AG04450 (cell line): ENCODE results near the gene IFI27. TPM values are rescaled to one million over a fixed set of nuclear protein-coding genes. Genes with fewer than 3 reads are reported as not detected.

ENCODE experiments used
- CTCF ChIA-PET: fragments of 300-600, 350-600 bp; formaldehyde crosslinking; extraction: SDS; loops from one replicate; lab custom pipeline; 2022; ENCODE audit warnings: antibody characterized with exemption, inconsistent platforms; lab: Charles Lee
- POLR2A ChIA-PET: fragments of 350-600 bp; formaldehyde crosslinking; extraction: SDS; loops from one replicate; lab custom pipeline; 2021; ENCODE audit warnings: antibody characterized with exemption, inconsistent platforms; lab: Yijun Ruan, JAX
- DNase-seq: peaks from one replicate; pipeline ENCODE4 v3.0.0-alpha.2; 2011; ENCODE audit warnings: low read depth, low spot score
- H3K27ac ChIP-seq: one replicate; pipeline ENCODE4 v1.5.1; 2012; ENCODE audit warnings: low read depth, low read length, control low read depth
- H3K27me3 ChIP-seq: one replicate; pipeline ENCODE4 v1.6.0; 2012; ENCODE audit warnings: low read length; ENCODE audit not compliant: control insufficient read depth, insufficient read depth
- H3K4me3 ChIP-seq: 2 replicates; pipeline ENCODE4 v1.5.1; 2011; ENCODE audit warnings: mild to moderate bottlenecking, low read depth, low read length, control low read depth
- H3K9me3 ChIP-seq: 2 replicates; pipeline ENCODE4 v1.5.1; 2012; ENCODE audit warnings: low read length; ENCODE audit not compliant: control insufficient read depth, insufficient read depth
- polyA plus RNA-seq: library from polyadenylated mRNA; depleted of rRNA; stranded (reverse); fragments of >200 nt; gene quantifications from 2 replicates; pipeline ENCODE4 v1.2.3, GENCODE V29; 2011; rRNA removed
- TF ChIP-seq, protein P1 (sequence below): IDR thresholded peaks from 2 replicates; pipeline ENCODE4 v1.5.1; 2011; ENCODE audit warnings: low read depth, low read length, control low read depth, inconsistent platforms

The IFI27 gene
- polyA plus RNA-seq, 1 experiment: 1.4 TPM

DNA sequence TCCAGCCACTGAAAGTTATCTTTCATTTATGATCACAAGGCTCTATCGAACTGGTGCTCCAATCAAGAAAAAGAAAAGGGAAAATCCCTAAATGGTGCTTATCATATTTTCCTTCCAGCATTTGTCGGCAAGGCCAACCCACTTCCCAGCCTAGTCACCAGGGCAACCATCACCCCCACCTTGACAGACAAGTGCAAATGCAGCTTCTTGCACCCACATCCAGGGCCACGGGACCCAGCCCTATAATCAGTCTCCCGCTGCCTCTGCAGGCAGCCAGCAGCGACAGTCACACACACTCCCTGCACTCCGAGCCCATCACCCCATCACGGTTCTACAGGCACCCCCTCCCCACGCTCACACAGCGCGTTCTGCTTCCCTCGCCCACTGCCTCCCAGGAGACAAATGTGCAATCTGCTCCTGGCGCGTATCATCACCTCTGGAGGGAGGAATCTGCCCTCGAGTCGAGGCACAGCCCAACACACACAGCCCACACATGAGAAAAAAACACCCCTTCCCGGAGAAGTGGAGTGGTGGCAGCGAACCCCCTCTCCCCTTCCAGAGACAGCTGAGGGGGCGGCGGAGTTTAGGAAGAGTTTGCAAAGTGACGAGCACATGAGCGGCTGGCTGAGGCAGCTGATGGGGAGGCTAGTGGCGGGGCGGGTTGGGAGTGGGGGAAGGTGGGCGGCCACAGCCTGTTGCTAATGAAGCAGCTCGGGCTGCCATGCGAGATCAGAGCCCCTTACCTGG, 54.3 kb downstream of the IFI27 start:
- Histone ChIP-seq H3K9me3 (no peaks in the 10 kb centered on the region), H3K27ac (no peak overlapping the region), H3K4me3 (no peak overlapping the region), H3K27me3 (peaks cover 12% of the 10 kb centered on the region)
- CTCF ChIA-PET: no interaction called here
- TF ChIP-seq, protein P1, sequence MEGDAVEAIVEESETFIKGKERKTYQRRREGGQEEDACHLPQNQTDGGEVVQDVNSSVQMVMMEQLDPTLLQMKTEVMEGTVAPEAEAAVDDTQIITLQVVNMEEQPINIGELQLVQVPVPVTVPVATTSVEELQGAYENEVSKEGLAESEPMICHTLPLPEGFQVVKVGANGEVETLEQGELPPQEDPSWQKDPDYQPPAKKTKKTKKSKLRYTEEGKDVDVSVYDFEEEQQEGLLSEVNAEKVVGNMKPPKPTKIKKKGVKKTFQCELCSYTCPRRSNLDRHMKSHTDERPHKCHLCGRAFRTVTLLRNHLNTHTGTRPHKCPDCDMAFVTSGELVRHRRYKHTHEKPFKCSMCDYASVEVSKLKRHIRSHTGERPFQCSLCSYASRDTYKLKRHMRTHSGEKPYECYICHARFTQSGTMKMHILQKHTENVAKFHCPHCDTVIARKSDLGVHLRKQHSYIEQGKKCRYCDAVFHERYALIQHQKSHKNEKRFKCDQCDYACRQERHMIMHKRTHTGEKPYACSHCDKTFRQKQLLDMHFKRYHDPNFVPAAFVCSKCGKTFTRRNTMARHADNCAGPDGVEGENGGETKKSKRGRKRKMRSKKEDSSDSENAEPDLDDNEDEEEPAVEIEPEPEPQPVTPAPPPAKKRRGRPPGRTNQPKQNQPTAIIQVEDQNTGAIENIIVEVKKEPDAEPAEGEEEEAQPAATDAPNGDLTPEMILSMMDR: no peak
- no peak for DNase-seq
- POLR2A ChIA-PET: no interaction called here

DNA sequence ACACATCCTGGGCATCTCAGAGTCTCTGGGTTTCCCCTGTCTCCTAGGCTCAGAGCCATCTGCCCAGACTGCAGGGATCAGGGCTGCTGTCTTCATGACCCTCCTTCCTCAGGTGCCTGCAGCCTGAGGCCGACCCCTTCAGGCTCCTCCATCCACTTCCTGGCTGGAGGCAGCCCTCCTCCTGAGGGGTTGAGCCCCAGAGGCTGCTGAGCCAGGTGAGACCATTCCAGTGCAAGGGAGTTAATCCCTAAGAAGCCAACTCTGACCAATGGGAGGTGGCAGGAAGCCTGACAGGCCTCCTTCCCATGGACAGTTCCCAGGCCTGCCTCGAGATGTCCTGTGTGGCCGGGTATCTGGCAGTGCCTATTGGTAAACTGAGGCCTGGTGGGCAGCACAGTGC, 55.2 kb downstream of the IFI27 start:
- POLR2A ChIA-PET: no interaction called here
- TF ChIP-seq, protein P1: no peak
- CTCF ChIA-PET: interaction anchor here (0.6 kb wide), 1 partner anchor 333 kb away, joined by 3 read pairs; no protein-coding TSS in a partner anchor
- H3K27ac ChIP-seq: no peak overlapping the region
- DNase-seq: no peak
- H3K4me3 ChIP-seq: no peak overlapping the region
- no peaks in the 10 kb centered on the region for H3K9me3 ChIP-seq
- peaks cover 12% of the 10 kb centered on the region for H3K27me3 ChIP-seq

Other genes with a start within 250 kb of the IFI27 start
- not detected in 2 replicates for gene FAM181A, start 183.4 kb upstream of the IFI27 start, polyA plus RNA-seq
- gene ASB2, start 134.2 kb upstream of the IFI27 start, polyA plus RNA-seq: 1.6 and 2.0 TPM in 2 replicates
- not detected in 2 replicates for gene CCDC197, start 113.4 kb upstream of the IFI27 start, polyA plus RNA-seq
- 2.1 and 2.3 TPM in 2 replicates for gene OTUB2, start 84.4 kb upstream of the IFI27 start, polyA plus RNA-seq
- 145 and 159 TPM in 2 replicates for gene DDX24, start 29.5 kb upstream of the IFI27 start, polyA plus RNA-seq
- gene IFI27L1, start 29.4 kb upstream of the IFI27 start, polyA plus RNA-seq: 9.2 and 12.5 TPM in 2 replicates
- gene IFI27L2, start 18.9 kb downstream of the IFI27 start, polyA plus RNA-seq: 81.9 and 122 TPM in 2 replicates
- 0.60 and 0.65 TPM in 2 replicates for gene PPP4R4, start 63.6 kb downstream of the IFI27 start, polyA plus RNA-seq
- not detected in 2 replicates for gene SERPINA10, start 182.5 kb downstream of the IFI27 start, polyA plus RNA-seq
- not detected in 2 replicates for gene SERPINA6, start 212.6 kb downstream of the IFI27 start, polyA plus RNA-seq